ENCODE data around the gene SAMD4A.

The SAMD4A gene

DNA sequence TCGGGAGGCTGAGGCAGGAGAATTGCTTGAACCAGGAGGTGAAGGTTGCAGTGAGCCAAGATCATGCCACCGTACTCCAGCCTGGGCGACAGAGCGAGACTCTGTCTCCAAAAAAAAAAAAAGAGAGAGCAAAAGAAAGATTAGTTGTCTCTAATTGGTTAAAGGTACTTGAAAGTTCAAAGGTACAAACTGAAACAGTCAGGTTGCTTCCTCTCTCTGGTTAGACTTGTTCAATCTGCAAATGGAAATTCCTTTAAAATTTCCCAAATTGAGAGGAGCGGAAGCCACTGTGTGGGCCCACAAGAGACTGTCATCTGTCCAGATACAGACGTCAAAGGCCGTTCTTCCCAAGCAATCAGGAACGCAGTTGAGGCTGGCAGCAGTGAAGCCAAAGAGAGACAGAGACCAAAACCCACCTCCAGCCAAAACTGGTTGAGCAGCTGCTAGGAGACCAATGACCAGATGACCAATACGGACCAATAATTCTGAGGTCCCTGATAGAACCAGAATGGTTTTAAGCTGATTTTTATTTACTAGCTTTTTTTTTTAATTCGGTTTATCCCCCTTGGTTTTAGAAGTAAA, 272.1 kb downstream of the SAMD4A start:
- DNase-seq (ENCODE audit: low read depth, low spot score): no peak
- no peak overlapping the region for H3K4me3 ChIP-seq (ENCODE audit: low read depth, low read length)
- ChIA-PET POLR2A (no interaction called here), CTCF (no interaction called here)
- no peak for TF ChIP-seq CTCF (IDR thresholded peaks at IDR 0.05; ENCODE audit: insufficient read depth, low read length, missing control alignments)

DNA sequence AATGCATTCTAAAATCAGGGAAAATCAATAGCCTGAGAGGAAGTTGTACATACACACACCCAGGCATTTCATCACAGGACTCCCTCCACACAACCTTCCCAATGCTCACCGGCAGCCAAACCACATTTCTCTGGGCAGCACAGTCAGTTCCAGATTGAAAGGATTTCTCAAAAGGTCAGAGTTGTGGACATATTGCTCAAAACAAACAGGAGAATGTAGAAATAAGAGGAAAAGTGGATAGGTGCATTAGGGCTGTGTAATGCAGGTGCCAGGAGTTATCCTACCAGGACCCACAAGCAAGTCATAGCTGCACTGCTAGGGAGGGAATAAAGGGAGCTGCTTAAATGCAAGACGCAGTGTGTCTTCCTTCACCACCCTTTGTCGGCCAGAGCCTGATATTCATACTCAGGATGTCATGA, 272.8 kb downstream of the SAMD4A start:
- no peak for TF ChIP-seq CTCF (IDR thresholded peaks at IDR 0.05; ENCODE audit: insufficient read depth, low read length, missing control alignments)
- H3K4me3 ChIP-seq (ENCODE audit: low read depth, low read length): no peak overlapping the region
- ChIA-PET POLR2A (no interaction called here), CTCF (interaction anchor here (0.7 kb wide), 1 partner anchor 31 kb away, joined by 3 read pairs; no protein-coding TSS in a partner anchor)
- no peak for DNase-seq (ENCODE audit: low read depth, low spot score)

DNA sequence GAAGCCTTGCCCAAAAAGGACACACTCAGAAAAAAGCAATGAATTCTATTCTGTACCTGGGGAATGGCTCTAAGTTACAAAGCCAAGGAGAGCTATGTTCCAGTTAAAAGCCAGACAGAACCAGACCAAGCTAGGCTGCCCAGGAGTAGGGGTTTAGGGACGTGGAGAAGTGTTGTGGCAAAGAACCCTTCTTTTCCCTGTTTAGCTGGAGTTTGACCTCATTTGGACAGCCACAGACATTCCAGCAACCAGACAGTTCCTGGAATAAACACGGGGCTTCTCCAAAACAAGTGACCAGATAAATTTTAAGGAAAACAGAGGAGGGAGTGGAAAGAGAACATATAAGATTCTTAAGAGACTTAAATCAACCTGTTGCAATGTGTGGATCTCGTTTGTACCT, 273.4 kb downstream of the SAMD4A start:
- DNase-seq (ENCODE audit: low read depth, low spot score): no peak
- TF ChIP-seq CTCF (IDR thresholded peaks at IDR 0.05; ENCODE audit: insufficient read depth, low read length, missing control alignments): no peak
- ChIA-PET CTCF (interaction anchor here (0.7 to 1.1 kb wide), 3 partner anchors 14 to 65 kb away, joined by 3 read pairs; no protein-coding TSS in a partner anchor), POLR2A (no interaction called here)
- no peak overlapping the region for H3K4me3 ChIP-seq (ENCODE audit: low read depth, low read length)

- TF ChIP-seq CTCF (IDR thresholded peaks at IDR 0.05; ENCODE audit: insufficient read depth, low read length, missing control alignments): no peak
- ChIA-PET POLR2A (no interaction called here), CTCF (interaction anchor here (1.1 kb wide), 2 partner anchors 14 to 66 kb away, joined by 3 read pairs; no protein-coding TSS in a partner anchor)
- H3K4me3 ChIP-seq (ENCODE audit: low read depth, low read length): no peak overlapping the region
- no peak for DNase-seq (ENCODE audit: low read depth, low spot score)
These were observed 273.9 kb downstream of the SAMD4A start for GRCh38 chr14:54840798-54841197.

Measured in AG04449 (cell line).